Placental pericyte (primary cell): ENCODE results near the gene FNTB. TPM values are rescaled to one million over a fixed set of nuclear protein-coding genes. Genes with fewer than 3 reads are reported as not detected.

Experiments used
- small RNA-seq: library from RNA; depleted of rRNA; stranded (forward); fragments of <200 nt; gene quantifications from one replicate; pipeline ENCODE3, GENCODE V24; 2012; ENCODE audit warnings: low replicate concordance
- total RNA-seq: library from RNA; depleted of rRNA; stranded (reverse); fragments of >200 nt; gene quantifications from 2 replicates; pipeline ENCODE4 v1.2.3, GENCODE V29; 2012

Gene FNTB
- 12.9 and 19.2 TPM in 2 replicates for total RNA-seq

GRCh38 chr14:64986648-64987437 lies at the start of gene FNTB:
Gene FNTB (plus strand): TSS chr14:64986895. CDS start chr14:64986954, 59 bp downstream.

GRCh38 chr14:64942531-64943111 lies 44.1 kb upstream of the FNTB start, which contains the start of gene GPX2:
Gene GPX2 (minus strand): TSS chr14:64942745. CDS start chr14:64942726, 19 bp downstream.

GRCh38 chr14:64971943-64972791 lies 14.5 kb upstream of the FNTB start, which contains the start of gene RAB15:
Gene RAB15 (minus strand): TSS chr14:64972336. CDS start chr14:64972076, 260 bp downstream.

GRCh38 chr14:65102441-65103149 lies 115.9 kb downstream of the FNTB start, which contains the start of gene MAX:
Gene MAX (minus strand): TSS chr14:65102517. CDS start chr14:65102339, 178 bp downstream.

Small RNA genes lying within 50 kb of the gene (small RNA-seq; reads per million reads assigned to genes)
- gene MIR4706: not detected

Other genes starting within 250 kb of the FNTB start
- gene SPTB, start 107.0 kb upstream of the FNTB start, total RNA-seq: 0.22 and 0.57 TPM in 2 replicates
- gene CHURC1, start 72.4 kb upstream of the FNTB start, total RNA-seq: 26.6 and 45.1 TPM in 2 replicates
- gene GPX2, start 44.1 kb upstream of the FNTB start, total RNA-seq: not detected in 2 replicates
- 1.3 and 2.9 TPM in 2 replicates for gene RAB15, start 14.6 kb upstream of the FNTB start, total RNA-seq
- 49.8 and 82.9 TPM in 2 replicates for gene MAX, start 115.6 kb downstream of the FNTB start, total RNA-seq